ENCODE measurements around the gene CAMTA2. TPM values are rescaled to one million over a fixed set of nuclear protein-coding genes. Genes with fewer than 3 reads are reported as not detected.

Gene CAMTA2
- total and polyA plus RNA-seq, 9 of the 15 experiments (the other 6 are each of a cell fraction or from before 2014, with no cell fraction given): 0.24 to 25.1 (median 6.3) TPM

GRCh38 chr17:4946312-4946976, 41.0 kb downstream of the CAMTA2 start:
- Histone ChIP-seq H3K27ac (ENCODE audit: extremely low read depth, low read depth, low read length) (peak overlapping the region; percentile 98), H4K20me1 (replicated peaks; ENCODE audit: control insufficient read depth, insufficient read depth, low read length) (peaks cover 22% of the 10 kb centered on the region), H2AFZ (ENCODE audit: low read depth, low read length) (no peak overlapping the region), H3K27me3 (ENCODE audit: control insufficient read depth in 2 of 2, insufficient read depth in 2 of 2, low read length in 2 of 2) (no peaks in the 10 kb centered on the region), H3K4me1 (replicated peaks in 1 of 2; ENCODE audit: control insufficient read depth in 2 of 2, insufficient read depth in 2 of 2, low read length in 2 of 2) (peaks cover 30 to 42% of the 10 kb centered on the region in 2 experiments), H3K4me2 (ENCODE audit: insufficient read depth, low read length) (peak overlapping the region; percentile 93), H3K9me1 (ENCODE audit: control insufficient read depth, insufficient read depth, low read length) (no peaks in the 10 kb centered on the region), H3K36me3 (ENCODE audit: control insufficient read depth, insufficient read depth, low read length) (peaks cover 64% of the 10 kb centered on the region), H3K4me3 (peak overlapping the region; percentile 97), H3K9ac (ENCODE audit: insufficient read depth in 1 of 2, low read depth in 2 of 2, low read length in 2 of 2) (peak overlapping the region; percentile 59 to 97), H3K9me3 (replicated peaks; ENCODE audit: control insufficient read depth, insufficient read depth, low read depth, low read length) (no peaks in the 10 kb centered on the region), H3K79me2 (ENCODE audit: control insufficient read depth, insufficient read depth, low read length) (peaks cover 82% of the 10 kb centered on the region)
- intact Hi-C loops (cut with micrococcal nuclease): no loop called here
- TF ChIP-seq RBFOX2 (IDR thresholded peaks at IDR 0.05; ENCODE audit: low read depth, low read length) (peak; percentile 58), ARID4B (CRISPR knock-in tag; IDR thresholded peaks at IDR 0.05) (no peak), POLR2A (conservative IDR thresholded peaks at IDR 0.05) (0 out of 2 replicates have a peak, but pooled peaks have one; percentile 53)
- DNase-seq (ENCODE audit: extremely low read depth in 1 of 4, low spot score in 3 of 4): no peak
- WGBS (ENCODE audit: insufficient coverage, low coverage, missing lambda C conversion rate): 6% methylated on average over 16 of the region's 16 CpGs
- TSS peak; percentile 60 for BruUV-seq (replicated peaks)
- in situ Hi-C loops (cut with MboI): no loop called here
- FAIRE-seq: peak; percentile 54
- ATAC-seq: no peak
- ChIA-PET POLR2A (interaction anchor here (0.6 to 3.2 kb wide), 4 partner anchors 14 to 814 kb away, joined by 3 to 21 read pairs (median 4); partner anchors contain the start of gene SPAG7), CTCF (ENCODE audit: low intra/inter-chr PET ratio) (no interaction called here)
